DND-41 (cell line): Measurements from ENCODE around the gene RCAN1.

Experiments used
- ATAC-seq: fragments of 200-7000 bp; cut with Tn5 transposase; 3 replicates; pipeline ENCODE4 v1.9.1; 2021; ENCODE audit warnings: low read depth; ENCODE audit not compliant: insufficient read depth
- DNase-seq: peaks from one replicate; pipeline ENCODE4 v3.0.0-alpha.2; 2020
- H2AFZ ChIP-seq: 2 replicates; pipeline ENCODE4 v1.6.0; 2012; ENCODE audit warnings: low read depth, low read length
- H3K27ac ChIP-seq: 2 replicates; pipeline ENCODE4 v1.5.1; 2012; ENCODE audit warnings: low read length, inconsistent platforms
- H3K27me3 ChIP-seq: fragments of 200-600 bp; sonication (generic); 2 replicates; pipeline ENCODE4 v1.6.0; 2012; ENCODE audit warnings: low read length, mild to moderate bottlenecking, inconsistent platforms; ENCODE audit not compliant: insufficient read depth, poor library complexity
- H3K36me3 ChIP-seq: 2 replicates; pipeline ENCODE4 v1.5.1; 2012; ENCODE audit warnings: low read length, inconsistent platforms; ENCODE audit not compliant: insufficient read depth
- H3K4me1 ChIP-seq: 2 replicates; pipeline ENCODE4 v1.5.1; 2012; ENCODE audit warnings: mild to moderate bottlenecking, low read length; ENCODE audit not compliant: insufficient read depth
- H3K4me2 ChIP-seq: 2 replicates; pipeline ENCODE4 v1.6.0; 2012; ENCODE audit warnings: mild to moderate bottlenecking, moderate library complexity, low read length, inconsistent platforms; ENCODE audit not compliant: insufficient read depth
- H3K4me3 ChIP-seq, 2 experiments: fragments of 200-600 bp in 1 of 2; shearing (Covaris generic) in 1 of 2; 2 replicates each; pipeline ENCODE4 v1.5.1; 2012 to 2016; ENCODE audit warnings: inconsistent platforms in 2 of 2, low read length in 2 of 2, mild to moderate bottlenecking in 2 of 2, low read depth in 1 of 2, moderate library complexity in 1 of 2
- H3K79me2 ChIP-seq: 2 replicates; pipeline ENCODE4 v1.6.0; 2012; ENCODE audit warnings: low read length, inconsistent platforms; ENCODE audit not compliant: insufficient read depth
- H3K9ac ChIP-seq: 2 replicates; pipeline ENCODE4 v1.6.0; 2012; ENCODE audit warnings: low read depth, mild to moderate bottlenecking, inconsistent platforms, low read length, moderate library complexity
- H3K9me3 ChIP-seq: 2 replicates; pipeline ENCODE4 v1.5.1; 2012; ENCODE audit warnings: low read length, moderate library complexity, mild to moderate bottlenecking, inconsistent platforms; ENCODE audit not compliant: insufficient read depth, severe bottlenecking
- H4K20me1 ChIP-seq: 2 replicates; pipeline ENCODE4 v1.6.0; 2012; ENCODE audit warnings: low read length; ENCODE audit not compliant: insufficient read depth
- EZH2 ChIP-seq: IDR thresholded peaks from 3 replicates; pipeline ENCODE4 v1.6.1; 2012; ENCODE audit warnings: borderline replicate concordance, low read depth, mild to moderate bottlenecking, moderate library complexity, low read length, inconsistent platforms; ENCODE audit not compliant: severe bottlenecking
- TF ChIP-seq, protein P1 (sequence below): IDR thresholded peaks from 2 replicates; pipeline ENCODE4 v1.5.1; 2012; ENCODE audit warnings: borderline replicate concordance, low read length, moderate library complexity, mild to moderate bottlenecking; ENCODE audit not compliant: poor library complexity, severe bottlenecking; ENCODE audit errors: extremely low read depth

Gene RCAN1

DNA sequence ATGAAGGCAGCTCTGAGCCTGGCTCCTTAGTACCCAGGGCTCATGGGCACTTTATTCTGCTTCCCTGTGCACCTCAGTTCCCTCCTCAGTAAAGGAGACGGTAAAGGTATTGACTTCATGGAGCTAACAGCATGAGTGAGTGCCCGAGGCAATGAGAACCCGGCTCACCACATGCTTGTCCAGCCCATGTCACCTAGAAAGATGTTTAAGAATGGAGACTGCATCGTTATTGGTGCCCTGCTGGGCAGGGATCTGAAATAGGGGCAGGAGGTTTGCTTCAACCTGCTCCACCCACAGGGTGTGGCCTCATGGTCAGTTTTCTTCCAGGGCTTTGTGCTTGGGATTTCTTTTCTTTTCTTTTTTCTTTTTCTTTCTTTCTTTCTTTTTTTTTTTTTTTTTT lies 95.9 kb downstream of the RCAN1 start:
- no peak overlapping the region for H2AFZ ChIP-seq
- H3K9ac ChIP-seq, result no peak overlapping the region
- DNase-seq (no peak), ATAC-seq (no peak)
- no peaks in the 10 kb centered on the region for H3K9me3 ChIP-seq
- TF ChIP-seq, protein P1, sequence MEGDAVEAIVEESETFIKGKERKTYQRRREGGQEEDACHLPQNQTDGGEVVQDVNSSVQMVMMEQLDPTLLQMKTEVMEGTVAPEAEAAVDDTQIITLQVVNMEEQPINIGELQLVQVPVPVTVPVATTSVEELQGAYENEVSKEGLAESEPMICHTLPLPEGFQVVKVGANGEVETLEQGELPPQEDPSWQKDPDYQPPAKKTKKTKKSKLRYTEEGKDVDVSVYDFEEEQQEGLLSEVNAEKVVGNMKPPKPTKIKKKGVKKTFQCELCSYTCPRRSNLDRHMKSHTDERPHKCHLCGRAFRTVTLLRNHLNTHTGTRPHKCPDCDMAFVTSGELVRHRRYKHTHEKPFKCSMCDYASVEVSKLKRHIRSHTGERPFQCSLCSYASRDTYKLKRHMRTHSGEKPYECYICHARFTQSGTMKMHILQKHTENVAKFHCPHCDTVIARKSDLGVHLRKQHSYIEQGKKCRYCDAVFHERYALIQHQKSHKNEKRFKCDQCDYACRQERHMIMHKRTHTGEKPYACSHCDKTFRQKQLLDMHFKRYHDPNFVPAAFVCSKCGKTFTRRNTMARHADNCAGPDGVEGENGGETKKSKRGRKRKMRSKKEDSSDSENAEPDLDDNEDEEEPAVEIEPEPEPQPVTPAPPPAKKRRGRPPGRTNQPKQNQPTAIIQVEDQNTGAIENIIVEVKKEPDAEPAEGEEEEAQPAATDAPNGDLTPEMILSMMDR, result no peak
- no peak for TF ChIP-seq EZH2
- H3K4me3 ChIP-seq, result no peak overlapping the region
- peaks cover 75% of the 10 kb centered on the region for H3K36me3 ChIP-seq
- no peaks in the 10 kb centered on the region for H3K4me1 ChIP-seq
- no peak overlapping the region for H3K27ac ChIP-seq
- H3K79me2 ChIP-seq, result no peaks in the 10 kb centered on the region
- H4K20me1 ChIP-seq, result no peaks in the 10 kb centered on the region
- no peaks in the 10 kb centered on the region for H3K27me3 ChIP-seq
- no peak overlapping the region for H3K4me2 ChIP-seq

GRCh38 chr21:34518301-34518700 lies 96.6 kb downstream of the RCAN1 start:
- Histone ChIP-seq H3K4me2 (no peak overlapping the region), H3K79me2 (no peaks in the 10 kb centered on the region), H3K27me3 (no peaks in the 10 kb centered on the region), H3K4me1 (no peaks in the 10 kb centered on the region), H3K9ac (no peak overlapping the region), H3K36me3 (peaks cover 74% of the 10 kb centered on the region), H3K9me3 (no peaks in the 10 kb centered on the region), H4K20me1 (no peaks in the 10 kb centered on the region), H3K4me3 (no peak overlapping the region), H2AFZ (no peak overlapping the region), H3K27ac (no peak overlapping the region)
- TF ChIP-seq, protein P1, result no peak
- TF ChIP-seq EZH2, result no peak
- ATAC-seq, result no peak
- no peak for DNase-seq

DNA sequence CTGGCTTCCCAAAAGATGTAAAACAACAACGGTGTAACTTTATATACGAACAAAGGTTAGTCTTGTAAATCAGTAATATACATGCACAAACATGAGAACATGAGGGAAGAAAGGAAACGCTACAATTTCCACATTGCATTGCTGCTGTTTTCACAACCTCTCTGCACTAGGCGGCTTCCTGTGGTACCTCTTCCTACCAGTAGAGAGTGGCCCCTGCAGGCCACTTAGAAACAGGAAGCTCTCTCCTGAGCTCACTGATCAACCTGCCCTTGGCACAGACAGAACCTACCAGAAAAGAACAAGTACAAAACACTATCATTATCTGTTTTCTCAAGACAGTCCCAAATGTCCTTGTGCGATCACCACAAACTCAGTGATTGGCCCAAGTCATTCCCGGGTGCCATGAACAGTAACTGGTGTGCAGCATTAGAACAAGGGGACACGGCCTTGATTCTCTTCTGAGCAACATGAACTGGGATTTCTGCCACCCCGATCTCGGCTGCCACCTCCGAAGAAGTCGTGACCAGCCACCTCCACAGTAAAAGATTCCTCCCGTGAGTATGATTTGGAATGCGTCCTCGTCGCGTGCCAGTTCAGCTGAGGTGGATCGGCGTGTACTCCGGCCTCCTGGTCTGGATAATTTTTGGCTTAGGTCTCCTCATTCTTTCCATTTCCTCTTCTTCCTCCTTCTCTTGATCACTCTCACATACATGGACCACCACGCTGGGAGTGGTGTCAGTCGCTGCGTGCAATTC lies 97.2 kb downstream of the RCAN1 start:
- Histone ChIP-seq H4K20me1 (no peaks in the 10 kb centered on the region), H3K4me1 (no peaks in the 10 kb centered on the region), H3K36me3 (peaks cover 67% of the 10 kb centered on the region), H2AFZ (no peak overlapping the region), H3K27me3 (no peaks in the 10 kb centered on the region), H3K9me3 (no peaks in the 10 kb centered on the region), H3K79me2 (no peaks in the 10 kb centered on the region), H3K9ac (no peak overlapping the region), H3K4me2 (no peak overlapping the region), H3K27ac (no peak overlapping the region), H3K4me3 (no peak overlapping the region)
- TF ChIP-seq, protein P1, result peak; percentile 48
- no peak for TF ChIP-seq EZH2
- peak; percentile 74 for ATAC-seq
- DNase-seq, result no peak
